ENCODE data around the gene MAD2L2.

GRCh38 chr1:11673089-11673769 lies 7.7 kb downstream of the MAD2L2 start:
- TF ChIP-seq CTCF (IDR thresholded peaks at IDR 0.05; ENCODE audit: low read depth, low read length, poor library complexity, severe bottlenecking) (no peak), EZH2phosphoT487 (IDR thresholded peaks at IDR 0.05; ENCODE audit: borderline replicate concordance, low read length) (no peak)

Data from DOHH2 (cell line).